Measurements from ENCODE around the gene APPL2.
"Not testable (repeated sequence)": the region's sequence is repeated elsewhere in the genome, so short reads cannot be mapped to it uniquely, and the experiment has no call there.

Gene APPL2

DNA sequence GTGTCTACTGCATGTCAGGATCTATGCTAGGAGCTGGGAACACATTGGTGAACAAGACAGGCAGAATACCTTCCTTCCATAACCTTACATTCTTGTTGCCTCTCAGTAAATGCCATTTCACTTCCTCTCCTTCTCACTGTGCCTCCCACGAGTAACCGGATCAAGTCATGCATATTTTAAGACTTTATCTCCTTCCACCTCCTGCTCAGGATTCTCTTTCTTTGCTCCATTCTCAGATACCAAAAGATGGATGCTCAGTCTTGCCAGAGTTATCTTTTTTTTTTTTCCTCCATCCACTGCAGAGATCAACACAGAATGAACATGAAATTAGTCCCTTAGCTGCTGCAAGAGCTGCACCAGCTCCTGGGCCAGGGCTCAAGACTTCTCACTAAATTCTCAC is 20.0 kb upstream of the APPL2 start:
- DNase-seq, result no peak

GRCh38 chr12:105253866-105254513 is 18.0 kb upstream of the APPL2 start:
- DNase-seq, result no peak

- DNase-seq, result no peak
These were observed 16.9 kb upstream of the APPL2 start for GRCh38 chr12:105252901-105253300.

- not testable (repeated sequence) for DNase-seq
These were observed 9.9 kb upstream of the APPL2 start for GRCh38 chr12:105245776-105246427.

DNA sequence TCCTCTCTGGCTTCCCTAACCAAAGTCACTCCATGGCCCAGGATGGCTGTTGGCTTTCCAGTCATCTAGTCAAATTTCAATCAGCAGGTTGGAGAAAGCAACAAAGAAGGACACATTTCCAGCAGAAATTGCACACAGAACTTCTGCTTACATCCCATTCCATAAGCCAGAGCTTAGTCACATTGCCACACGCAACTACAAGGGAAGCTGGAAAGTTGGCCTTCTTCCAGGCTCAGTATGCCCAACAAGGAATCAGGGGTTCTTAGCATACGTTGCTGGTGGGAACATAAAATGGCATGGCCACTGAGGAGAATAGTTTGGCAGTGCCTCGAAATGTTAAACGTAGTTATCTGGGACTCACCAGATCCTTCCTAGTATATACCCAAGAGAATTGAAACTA is 9.3 kb upstream of the APPL2 start:
- DNase-seq, result no peak

DNA sequence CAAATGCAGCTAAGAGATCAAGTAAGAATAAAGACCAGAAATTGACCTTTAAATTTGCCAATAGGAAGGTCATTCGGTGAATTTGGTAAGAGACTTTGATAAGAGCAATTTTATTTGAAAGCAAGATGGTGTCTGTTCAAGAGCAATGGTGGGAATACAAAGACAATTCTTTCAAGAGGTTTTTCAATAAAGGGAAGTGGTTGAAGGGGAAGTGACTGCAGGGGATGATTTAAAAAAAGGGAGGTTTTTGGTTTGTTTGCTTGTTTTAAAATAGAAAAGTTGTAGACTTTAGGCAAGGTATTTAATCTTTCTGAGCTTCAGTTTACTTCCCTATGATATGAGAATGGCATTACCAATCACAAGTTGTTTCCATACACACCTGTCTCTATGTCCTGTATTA is 4.3 kb upstream of the APPL2 start:
- DNase-seq, result no peak

DNA sequence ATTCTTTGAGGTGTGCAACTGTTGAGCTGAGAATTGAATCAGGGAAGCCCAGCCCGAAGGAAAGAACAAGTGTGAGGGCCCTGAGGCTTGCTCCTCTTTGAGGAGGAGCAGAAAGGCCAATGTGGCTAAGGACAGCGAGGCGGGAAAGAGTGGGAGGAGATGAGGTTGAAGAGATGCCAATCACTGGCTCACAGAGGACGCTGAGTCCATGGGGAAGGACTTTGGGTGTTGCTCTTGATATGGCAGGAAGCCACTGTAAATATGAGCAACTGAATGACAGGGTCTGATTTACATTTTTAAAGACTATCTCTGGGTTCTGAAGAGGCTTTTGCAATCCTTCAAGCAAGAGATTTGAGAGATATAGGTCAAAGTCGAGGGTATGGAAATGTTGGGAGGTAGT is 3.3 kb upstream of the APPL2 start:
- DNase-seq, result no peak

DNA sequence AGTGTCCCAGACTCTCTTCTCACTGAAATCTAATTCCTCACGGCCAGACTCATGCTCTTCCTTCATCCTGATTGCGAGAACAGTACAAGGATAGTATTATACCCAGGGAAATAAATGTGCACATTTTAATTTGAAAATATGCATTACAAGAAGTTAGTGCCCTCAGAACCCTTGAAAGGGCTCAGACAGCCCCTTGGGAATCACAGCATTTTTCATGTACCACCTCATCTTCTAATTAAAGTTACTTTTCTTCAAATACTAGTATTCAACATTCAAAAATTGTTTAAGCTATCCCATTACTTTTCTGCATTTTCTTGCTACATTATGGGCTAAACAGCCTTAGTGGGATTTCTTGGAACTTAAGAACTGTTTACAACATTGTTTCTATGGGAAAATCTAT is 1.7 kb upstream of the APPL2 start:
- DNase-seq, result no peak

DNA sequence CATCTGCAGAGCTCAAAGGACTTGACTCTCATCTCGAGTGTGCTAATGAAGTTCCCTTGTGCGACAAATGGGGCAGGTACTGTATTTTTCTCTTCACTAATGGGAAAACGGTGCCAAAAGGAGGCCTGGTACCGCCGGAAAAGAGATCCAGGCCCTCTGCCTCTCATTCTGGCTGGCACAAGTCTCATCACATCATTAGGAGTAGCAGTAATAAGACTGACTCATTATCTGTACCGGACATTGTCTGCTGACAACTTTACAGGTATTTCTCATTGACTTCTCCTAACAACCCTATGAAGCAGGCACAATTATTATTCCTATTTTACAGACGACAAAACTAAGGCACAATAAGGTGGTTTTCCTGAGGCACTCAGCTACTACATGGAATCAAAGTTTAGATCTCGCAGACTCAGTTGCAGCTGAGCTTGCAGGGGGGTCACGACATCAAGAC is 668 bp downstream of the APPL2 start:
- DNase-seq, result no peak

GRCh38 chr12:105234197-105234596 is 1.8 kb downstream of the APPL2 start:
- DNase-seq, result no peak

- no peak for DNase-seq
These were observed 2.7 kb downstream of the APPL2 start for GRCh38 chr12:105233041-105233905.

DNA sequence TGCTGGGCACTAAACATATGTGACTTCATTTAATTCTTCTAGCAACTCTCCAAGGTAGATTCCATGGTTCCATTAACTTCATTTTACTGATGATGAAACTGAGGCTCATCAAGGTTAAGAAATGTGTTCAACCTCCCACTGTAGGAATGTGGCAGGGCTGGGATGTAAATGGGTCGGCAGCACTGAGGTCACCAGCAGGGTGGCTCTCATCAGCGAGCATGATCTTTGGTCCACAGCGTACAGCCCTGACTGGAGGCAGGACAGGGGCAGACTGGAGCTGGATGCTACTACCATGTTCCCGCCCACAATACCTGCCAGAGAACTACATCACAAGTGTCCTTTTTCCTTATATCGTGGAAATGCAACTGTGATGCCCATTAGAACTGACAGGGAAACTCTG is 4.6 kb downstream of the APPL2 start:
- DNase-seq, result no peak

DNA sequence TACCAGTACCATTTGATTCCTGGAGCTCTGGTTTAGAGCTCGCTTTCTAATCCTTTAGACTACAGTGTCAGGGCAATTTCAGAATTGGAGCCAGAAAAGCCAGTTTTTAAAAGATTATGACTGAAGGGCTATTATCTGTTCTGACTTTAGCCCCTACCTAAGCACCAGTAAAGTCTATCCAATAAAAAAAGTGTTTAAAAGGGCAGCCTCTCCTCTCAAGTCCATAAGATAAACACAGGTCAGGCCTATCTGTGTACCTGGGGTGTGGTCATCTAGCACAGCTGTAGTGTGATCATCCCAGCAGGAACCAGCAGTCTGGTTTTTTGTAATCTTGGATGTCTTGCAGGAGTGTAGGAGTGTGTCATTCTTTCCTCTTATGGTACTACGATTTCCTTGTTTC is 6.6 kb downstream of the APPL2 start:
- no peak for DNase-seq

DNA sequence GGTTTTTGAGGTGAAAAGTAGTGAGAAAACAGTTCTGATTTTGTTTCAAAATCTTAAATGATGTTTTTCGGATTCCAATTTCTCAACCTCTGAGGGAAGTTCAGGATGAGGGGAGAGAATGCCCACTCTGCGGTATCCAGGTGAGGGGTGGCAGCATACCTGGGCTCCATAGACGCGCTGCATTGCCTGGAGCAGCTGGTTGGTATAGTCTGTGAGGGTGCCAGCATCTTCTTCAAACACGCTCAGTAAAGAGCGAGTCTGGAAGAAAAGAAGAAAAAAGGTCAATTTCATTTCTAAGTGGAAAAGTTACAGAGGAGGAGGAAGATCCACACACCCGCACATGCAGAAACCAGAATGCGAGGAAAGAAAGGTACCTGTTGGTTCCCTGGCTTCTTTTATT is 7.0 kb downstream of the APPL2 start:
- no peak for DNase-seq

- no peak for DNase-seq
These were observed 7.5 kb downstream of the APPL2 start for GRCh38 chr12:105228494-105228893.

- DNase-seq, result no peak
These were observed 8.1 kb downstream of the APPL2 start for GRCh38 chr12:105227879-105228278.

DNA sequence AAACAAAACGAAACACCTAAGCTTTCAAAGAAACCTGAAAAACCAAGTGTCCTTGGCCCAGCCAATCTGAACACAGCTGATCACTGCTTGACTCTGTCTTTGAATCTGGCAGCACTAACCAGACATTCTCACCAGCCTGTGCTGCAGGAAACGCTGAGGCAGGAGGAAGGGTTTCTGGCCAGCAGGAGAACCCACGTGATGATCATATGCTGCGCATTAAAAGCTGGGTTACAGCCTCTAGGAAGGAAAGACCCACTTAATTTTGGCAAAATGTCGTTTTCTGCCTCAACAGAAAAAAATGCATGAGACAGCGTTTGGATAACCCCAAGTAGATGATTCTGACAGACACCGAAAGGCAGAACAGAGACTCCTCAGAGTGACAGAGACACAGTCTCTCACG is 9.8 kb downstream of the APPL2 start:
- DNase-seq, result no peak

GRCh38 chr12:105225505-105226015 is 10.4 kb downstream of the APPL2 start:
- no peak for DNase-seq

GRCh38 chr12:105224399-105224798 is 11.6 kb downstream of the APPL2 start:
- DNase-seq, result no peak

GRCh38 chr12:105223884-105224283 is 12.1 kb downstream of the APPL2 start:
- no peak for DNase-seq

DNA sequence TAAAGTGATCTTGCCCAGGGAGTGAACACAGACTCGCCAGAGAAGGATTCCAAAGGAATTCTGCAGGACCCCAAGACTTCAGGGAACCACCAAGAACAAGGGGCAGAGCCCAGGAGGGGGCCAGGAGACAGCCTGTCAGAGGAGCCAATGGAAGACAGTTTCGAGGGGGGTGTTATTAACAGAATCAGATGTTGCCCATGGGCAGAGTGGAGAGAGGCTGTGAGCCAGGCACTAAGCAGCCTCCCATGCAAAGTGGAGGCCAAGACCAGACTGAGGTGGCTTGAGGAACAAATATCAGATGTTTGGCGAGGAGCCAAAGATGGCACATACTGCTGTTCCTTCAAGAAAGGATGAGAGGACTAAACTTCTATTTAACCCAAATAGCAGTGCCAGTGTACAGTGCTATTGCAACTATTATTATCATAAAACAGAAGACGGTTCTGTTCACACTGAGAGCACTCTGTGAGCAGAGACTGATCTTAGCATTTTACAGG is 12.6 kb downstream of the APPL2 start:
- DNase-seq, result no peak

DNA sequence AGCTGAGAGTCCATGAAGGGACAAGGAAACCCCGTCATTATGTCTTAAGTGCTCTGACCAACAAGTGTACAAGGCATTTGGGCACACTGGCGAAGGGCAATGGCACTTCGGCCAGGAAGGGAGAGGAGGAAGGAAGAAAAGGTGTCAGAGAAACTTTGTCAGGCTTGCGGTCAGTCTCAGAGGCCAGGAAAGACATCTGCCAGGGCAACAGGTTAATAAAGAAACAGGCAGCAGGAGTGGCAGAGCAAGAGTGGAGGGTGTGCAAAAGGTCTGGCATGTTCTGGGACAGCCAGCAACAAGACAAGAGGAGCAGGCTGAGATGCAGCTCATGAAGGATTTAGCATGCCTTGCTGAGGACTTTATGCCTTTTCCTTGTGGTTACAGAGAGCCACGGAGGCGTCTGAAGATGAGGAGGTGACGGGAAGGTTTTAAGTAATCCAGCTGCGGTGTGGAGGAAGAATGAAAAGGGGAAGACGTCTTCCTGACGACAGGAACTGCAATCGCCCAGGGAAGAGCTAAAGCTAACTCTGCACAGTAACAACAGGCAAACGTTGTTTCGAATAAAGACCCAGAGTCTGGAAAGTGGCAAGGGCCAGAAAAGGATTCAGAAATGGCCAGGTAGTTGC is 13.1 kb downstream of the APPL2 start:
- no peak for DNase-seq

GRCh38 chr12:105222284-105222655 is 13.7 kb downstream of the APPL2 start:
- no peak for DNase-seq

All from stimulated activated CD8-positive, alpha-beta memory T cell treated with anti-CD3 and anti-CD28 coated beads, Interleukin-4, amount 100 ng/mL, for 48 hours (primary cell).